Esophagus mucosa (tissue), 1 donor: ENCODE data around the gene TLE1. TPM values are rescaled to one million over a fixed set of nuclear protein-coding genes. Genes with fewer than 3 reads are reported as not detected.

Experiments
- ATAC-seq: fragments of 200-7000 bp; cut with Tn5 transposase; one replicate; pipeline ENCODE4 v1.9.1; 2020
- total RNA-seq: library from RNA; stranded (reverse); gene quantifications from one replicate; pipeline ENCODE4 v1.2.4, GENCODE V29; 2023
- donor health status: DM: yes; HTN: yes; CAD: no.

The TLE1 gene
- total RNA-seq, 1 donor from 2014 or later, result 12.0 TPM

- ATAC-seq, result peak; percentile 23
Observed at GRCh38 chr9:81686614-81687520, 2.5 kb downstream of the TLE1 start.

- ATAC-seq, result no peak
Observed at GRCh38 chr9:81685763-81686613, 3.4 kb downstream of the TLE1 start.

GRCh38 chr9:81684635-81685034, 4.7 kb downstream of the TLE1 start:
- ATAC-seq, result no peak

- no peak for ATAC-seq
Observed at GRCh38 chr9:81683704-81684103, 5.6 kb downstream of the TLE1 start.

- no peak for ATAC-seq
Observed at GRCh38 chr9:81683238-81683637, 6.1 kb downstream of the TLE1 start.

- no peak for ATAC-seq
Observed at GRCh38 chr9:81682797-81683196, 6.5 kb downstream of the TLE1 start.

GRCh38 chr9:81682177-81682576, 7.2 kb downstream of the TLE1 start:
- no peak for ATAC-seq

- no peak for ATAC-seq
Observed at GRCh38 chr9:81680506-81680905, 8.8 kb downstream of the TLE1 start.

- ATAC-seq, result peak; percentile 56
Observed at GRCh38 chr9:81680006-81680405, 9.3 kb downstream of the TLE1 start.

GRCh38 chr9:81678088-81678487, 11.3 kb downstream of the TLE1 start:
- no peak for ATAC-seq

- ATAC-seq, result no peak
Observed at GRCh38 chr9:81676395-81676794, 13.0 kb downstream of the TLE1 start.

- no peak for ATAC-seq
Observed at GRCh38 chr9:81673310-81673709, 16.0 kb downstream of the TLE1 start.

- ATAC-seq, result peak; percentile 35
Observed at GRCh38 chr9:81671880-81672280, 17.5 kb downstream of the TLE1 start.

GRCh38 chr9:81669866-81670265, 19.5 kb downstream of the TLE1 start:
- no peak for ATAC-seq

- ATAC-seq, result no peak
Observed at GRCh38 chr9:81669041-81669651, 20.2 kb downstream of the TLE1 start.

GRCh38 chr9:81666123-81666522, 23.2 kb downstream of the TLE1 start:
- peak; percentile 100 for ATAC-seq

GRCh38 chr9:81665322-81665871, 23.9 kb downstream of the TLE1 start:
- ATAC-seq, result no peak

- no peak for ATAC-seq
Observed at GRCh38 chr9:81664638-81665222, 24.6 kb downstream of the TLE1 start.

- ATAC-seq, result no peak
Observed at GRCh38 chr9:81661339-81661738, 28.0 kb downstream of the TLE1 start.

- ATAC-seq, result no peak
Observed at GRCh38 chr9:81656871-81657337, 32.4 kb downstream of the TLE1 start.

- ATAC-seq, result peak; percentile 80
Observed at GRCh38 chr9:81656004-81656403, 33.3 kb downstream of the TLE1 start.

GRCh38 chr9:81653240-81653639, 36.1 kb downstream of the TLE1 start:
- peak; percentile 65 for ATAC-seq
